Measurements from ENCODE around the gene ASTN2. TPM values are rescaled to one million over a fixed set of nuclear protein-coding genes. Genes with fewer than 3 reads are reported as not detected.

The ASTN2 gene
- total and polyA plus RNA-seq, 2 donors (not counting 3 experiments of a cell fraction or from before 2014, with no cell fraction given), result 1.0 to 1.9 TPM

- POLR2A ChIA-PET, result no interaction called here
These were observed 721.6 kb downstream of the ASTN2 start for GRCh38 chr9:116693233-116693731.

More at GRCh38 chr9:116693233-116693731, 721.6 kb downstream of the ASTN2 start:
- Histone ChIP-seq H3K9me1 (replicated peaks; ENCODE audit: control insufficient read depth, extremely low read depth, insufficient read depth, low read length) (peaks cover 4% of the 10 kb centered on the region), H3K36me3 (ENCODE audit: control insufficient read depth in 2 of 2, extremely low read depth in 1 of 2, insufficient read depth in 2 of 2, low read length in 2 of 2) (peaks cover 2 to 8% of the 10 kb centered on the region in 2 experiments), H3K27ac (ENCODE audit: insufficient read depth, low read depth, low read length) (no peak overlapping the region), H4K20me1 (replicated peaks; ENCODE audit: control insufficient read depth, extremely low read depth, insufficient read depth, low read length) (peaks cover 2% of the 10 kb centered on the region), H2AFZ (ENCODE audit: low read depth, low read length) (no peak overlapping the region), H3K79me2 (ENCODE audit: control insufficient read depth, insufficient read depth, low read length) (peaks cover 56% of the 10 kb centered on the region), H3K4me3 (replicated peaks in 1 of 3; ENCODE audit: insufficient read depth in 1 of 3, low read depth in 1 of 3, low read length in 3 of 3) (no peak overlapping the region), H3K9me3 (replicated peaks; ENCODE audit: control insufficient read depth, insufficient read depth, low read length) (no peaks in the 10 kb centered on the region), H3K4me2 (ENCODE audit: insufficient read depth, low read length) (no peak overlapping the region), H3K4me1 (ENCODE audit: control insufficient read depth, extremely low read depth, insufficient read depth, low read length) (peaks cover 2% of the 10 kb centered on the region), H3K27me3 (ENCODE audit: control insufficient read depth in 2 of 2, insufficient read depth in 2 of 2, low read length in 2 of 2) (no peaks in the 10 kb centered on the region), H3K9ac (replicated peaks; ENCODE audit: extremely low read depth, insufficient read depth, low read length) (no peak overlapping the region)
- FAIRE-seq (no peak), DNase-seq (ENCODE audit: low read depth, low spot score) (peak; percentile 6)
- CTCF ChIA-PET, result interaction anchor here (0.8 to 2.0 kb wide), 2 partner anchors 11 to 17 kb away, joined by 3 to 5 read pairs; no protein-coding TSS in a partner anchor
- no peak for TF ChIP-seq POLR2A (IDR thresholded peaks at IDR 0.05; ENCODE audit: low read depth, low read length)
- no peak for TF ChIP-seq MYC (IDR thresholded peaks at IDR 0.05; ENCODE audit: low read depth, low read length)
- TF ChIP-seq GATA2 (IDR thresholded peaks at IDR 0.05; ENCODE audit: insufficient read depth, insufficient read length, low read depth, low read length), result no peak
- TF ChIP-seq POLR2AphosphoS5 (IDR thresholded peaks at IDR 0.05; ENCODE audit: insufficient read depth, low read depth, low read length), result no peak
- no peak for TF ChIP-seq EZH2 (IDR thresholded peaks at IDR 0.05; ENCODE audit: borderline replicate concordance, low read depth, low read length, severe bottlenecking)
- TF ChIP-seq MAX (IDR thresholded peaks at IDR 0.05; ENCODE audit: insufficient read depth, insufficient read length), result no peak
- TF ChIP-seq, protein P1, sequence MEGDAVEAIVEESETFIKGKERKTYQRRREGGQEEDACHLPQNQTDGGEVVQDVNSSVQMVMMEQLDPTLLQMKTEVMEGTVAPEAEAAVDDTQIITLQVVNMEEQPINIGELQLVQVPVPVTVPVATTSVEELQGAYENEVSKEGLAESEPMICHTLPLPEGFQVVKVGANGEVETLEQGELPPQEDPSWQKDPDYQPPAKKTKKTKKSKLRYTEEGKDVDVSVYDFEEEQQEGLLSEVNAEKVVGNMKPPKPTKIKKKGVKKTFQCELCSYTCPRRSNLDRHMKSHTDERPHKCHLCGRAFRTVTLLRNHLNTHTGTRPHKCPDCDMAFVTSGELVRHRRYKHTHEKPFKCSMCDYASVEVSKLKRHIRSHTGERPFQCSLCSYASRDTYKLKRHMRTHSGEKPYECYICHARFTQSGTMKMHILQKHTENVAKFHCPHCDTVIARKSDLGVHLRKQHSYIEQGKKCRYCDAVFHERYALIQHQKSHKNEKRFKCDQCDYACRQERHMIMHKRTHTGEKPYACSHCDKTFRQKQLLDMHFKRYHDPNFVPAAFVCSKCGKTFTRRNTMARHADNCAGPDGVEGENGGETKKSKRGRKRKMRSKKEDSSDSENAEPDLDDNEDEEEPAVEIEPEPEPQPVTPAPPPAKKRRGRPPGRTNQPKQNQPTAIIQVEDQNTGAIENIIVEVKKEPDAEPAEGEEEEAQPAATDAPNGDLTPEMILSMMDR (IDR thresholded peaks at IDR 0.05; ENCODE audit: extremely low read depth in 1 of 2, insufficient read depth in 1 of 2, low read depth in 1 of 2, low read length in 2 of 2), result no peak
- TF ChIP-seq FOS (IDR thresholded peaks at IDR 0.05; ENCODE audit: borderline replicate concordance, insufficient read depth, low read length), result no peak
- no peak for TF ChIP-seq JUN (IDR thresholded peaks at IDR 0.05; ENCODE audit: borderline replicate concordance, insufficient read depth, insufficient read length, low read depth)
- no TSS peak for BruUV-seq (replicated peaks)
- dilution Hi-C loops (cut with MboI; ENCODE audit: extremely low pct_ligation_motif_present, low sequenced_read_pairs) (no loop called here), intact Hi-C loops (cut with micrococcal nuclease) (no loop called here)

All from endothelial cell of umbilical vein (primary cell).